Measurements from ENCODE around the gene EVI2B.
"Not testable (repeated sequence)": the region's sequence is repeated elsewhere in the genome, so short reads cannot be mapped to it uniquely, and the experiment has no call there.

Gene EVI2B

GRCh38 chr17:31291820-31292219 lies 22.0 kb downstream of the EVI2B start:
- no peaks in the 10 kb centered on the region for H3K9me2 ChIP-seq (replicated peaks; ENCODE audit: control insufficient read depth, low read length)
- no peak overlapping the region for H3K4me2 ChIP-seq (ENCODE audit: low read length)
- no peaks in the 10 kb centered on the region for H3K27me3 ChIP-seq (ENCODE audit: control insufficient read depth, low read length)
- H3K4me1 ChIP-seq (ENCODE audit: control insufficient read depth, low read length) = no peaks in the 10 kb centered on the region
- H3F3A ChIP-seq (ENCODE audit: control insufficient read depth, insufficient read depth) = 0 out of 2 replicates have a peak, but pooled peaks cover 3% of the 10 kb centered on the region
- no peak overlapping the region for H3K4me3 ChIP-seq (ENCODE audit: low read length)
- H3K27ac ChIP-seq (ENCODE audit: low read depth, low read length) = no peak overlapping the region
- no peaks in the 10 kb centered on the region for H4K20me1 ChIP-seq (ENCODE audit: control insufficient read depth, insufficient read depth, low read depth, low read length)
- no peaks in the 10 kb centered on the region for H3K79me2 ChIP-seq (ENCODE audit: control insufficient read depth, low read length)
- 0 out of 2 replicates have a peak, but pooled peaks cover 7% of the 10 kb centered on the region for H3K36me3 ChIP-seq (ENCODE audit: control insufficient read depth, low read length)
- H3K9me3 ChIP-seq (ENCODE audit: control insufficient read depth, insufficient read depth, low read length) = no peaks in the 10 kb centered on the region
- TF ChIP-seq EZH2phosphoT487 (IDR thresholded peaks at IDR 0.05; ENCODE audit: borderline replicate concordance, low read length) (no peak), CTCF (IDR thresholded peaks at IDR 0.05; ENCODE audit: low read depth, low read length, poor library complexity, severe bottlenecking) (no peak)

- Histone ChIP-seq H3F3A (ENCODE audit: control insufficient read depth, insufficient read depth) (0 out of 2 replicates have a peak, but pooled peaks cover 3% of the 10 kb centered on the region), H3K4me1 (ENCODE audit: control insufficient read depth, low read length) (no peaks in the 10 kb centered on the region), H3K27me3 (ENCODE audit: control insufficient read depth, low read length) (no peaks in the 10 kb centered on the region), H3K27ac (ENCODE audit: low read depth, low read length) (no peak overlapping the region), H3K36me3 (ENCODE audit: control insufficient read depth, low read length) (0 out of 2 replicates have a peak, but pooled peaks cover 8% of the 10 kb centered on the region), H3K79me2 (ENCODE audit: control insufficient read depth, low read length) (no peaks in the 10 kb centered on the region), H3K9me2 (replicated peaks; ENCODE audit: control insufficient read depth, low read length) (no peaks in the 10 kb centered on the region), H3K4me2 (ENCODE audit: low read length) (no peak overlapping the region), H4K20me1 (ENCODE audit: control insufficient read depth, insufficient read depth, low read depth, low read length) (no peaks in the 10 kb centered on the region), H3K4me3 (ENCODE audit: low read length) (no peak overlapping the region), H3K9me3 (ENCODE audit: control insufficient read depth, insufficient read depth, low read length) (no peaks in the 10 kb centered on the region)
- no peak for TF ChIP-seq EZH2phosphoT487 (IDR thresholded peaks at IDR 0.05; ENCODE audit: borderline replicate concordance, low read length)
- TF ChIP-seq CTCF (IDR thresholded peaks at IDR 0.05; ENCODE audit: low read depth, low read length, poor library complexity, severe bottlenecking) = no peak
Observed at GRCh38 chr17:31289790-31290189, 24.1 kb downstream of the EVI2B start.

- not testable (repeated sequence) for H3K4me2 ChIP-seq (ENCODE audit: low read length); H4K20me1 ChIP-seq (ENCODE audit: control insufficient read depth, insufficient read depth, low read depth, low read length); H3K27me3 ChIP-seq (ENCODE audit: control insufficient read depth, low read length); H3K4me3 ChIP-seq (ENCODE audit: low read length); H3K79me2 ChIP-seq (ENCODE audit: control insufficient read depth, low read length); H3K4me1 ChIP-seq (ENCODE audit: control insufficient read depth, low read length); H3K9me2 ChIP-seq (replicated peaks; ENCODE audit: control insufficient read depth, low read length); H3K9me3 ChIP-seq (ENCODE audit: control insufficient read depth, insufficient read depth, low read length); H3K27ac ChIP-seq (ENCODE audit: low read depth, low read length); H3F3A ChIP-seq (ENCODE audit: control insufficient read depth, insufficient read depth)
- 0 out of 2 replicates have a peak, but pooled peaks cover 11% of the 10 kb centered on the region for H3K36me3 ChIP-seq (ENCODE audit: control insufficient read depth, low read length)
Observed at GRCh38 chr17:31287932-31288331, 25.9 kb downstream of the EVI2B start.

GRCh38 chr17:31286587-31286986 lies 27.3 kb downstream of the EVI2B start:
- H3K79me2 ChIP-seq (ENCODE audit: control insufficient read depth, low read length) = no peaks in the 10 kb centered on the region

More at GRCh38 chr17:31286587-31286986, 27.3 kb downstream of the EVI2B start:
- no peaks in the 10 kb centered on the region for H3K9me3 ChIP-seq (ENCODE audit: control insufficient read depth, insufficient read depth, low read length)
- H3K4me2 ChIP-seq (ENCODE audit: low read length) = no peak overlapping the region
- no peak overlapping the region for H3K4me3 ChIP-seq (ENCODE audit: low read length)
- no peaks in the 10 kb centered on the region for H3K9me2 ChIP-seq (replicated peaks; ENCODE audit: control insufficient read depth, low read length)
- H3K4me1 ChIP-seq (ENCODE audit: control insufficient read depth, low read length) = no peaks in the 10 kb centered on the region
- 0 out of 2 replicates have a peak, but pooled peaks cover 8% of the 10 kb centered on the region for H3K36me3 ChIP-seq (ENCODE audit: control insufficient read depth, low read length)
- 0 out of 2 replicates have a peak, but pooled peaks cover 3% of the 10 kb centered on the region for H3F3A ChIP-seq (ENCODE audit: control insufficient read depth, insufficient read depth)
- H4K20me1 ChIP-seq (ENCODE audit: control insufficient read depth, insufficient read depth, low read depth, low read length) = no peaks in the 10 kb centered on the region
- no peaks in the 10 kb centered on the region for H3K27me3 ChIP-seq (ENCODE audit: control insufficient read depth, low read length)
- no peak overlapping the region for H3K27ac ChIP-seq (ENCODE audit: low read depth, low read length)
- TF ChIP-seq EZH2phosphoT487 (IDR thresholded peaks at IDR 0.05; ENCODE audit: borderline replicate concordance, low read length) (no peak), CTCF (IDR thresholded peaks at IDR 0.05; ENCODE audit: low read depth, low read length, poor library complexity, severe bottlenecking) (no peak)

All from DOHH2 (cell line).